Calu3 (cell line): ENCODE data around the gene EGFR. TPM values are rescaled to one million over a fixed set of nuclear protein-coding genes. Genes with fewer than 3 reads are reported as not detected.

Experiments
- BruUV-seq: library from RNA; stranded (reverse); fragments of 400-500 nt; replicated peaks from 2 replicates; lab custom pipeline; 2021; lab: Mats Ljungman, UMichigan
- CTCF ChIA-PET: fragments of 300-600 bp; sonication (Branson Sonifier 250); formaldehyde crosslinking; loops from one replicate; lab custom pipeline; 2022; ENCODE audit warnings: antibody characterized with exemption; lab: Charles Lee
- DNase-seq: peaks from one replicate; pipeline ENCODE4 v3.0.0; 2022
- H3K27ac Mint-ChIP-seq: one replicate; pipeline ENCODE4 v1.8.0; 2022; ENCODE audit warnings: mixed read lengths; ENCODE audit not compliant: unreplicated experiment
- H3K27me3 Mint-ChIP-seq: one replicate; pipeline ENCODE4 v1.8.0; 2022; ENCODE audit warnings: mixed read lengths; ENCODE audit not compliant: unreplicated experiment
- H3K36me3 Mint-ChIP-seq: one replicate; pipeline ENCODE4 v1.8.0; 2022; ENCODE audit warnings: mild to moderate bottlenecking, moderate library complexity, mixed read lengths; ENCODE audit not compliant: insufficient read depth, unreplicated experiment
- H3K4me1 Mint-ChIP-seq: one replicate; pipeline ENCODE4 v1.8.0; 2022; ENCODE audit warnings: mild to moderate bottlenecking, low read depth, mixed read lengths; ENCODE audit not compliant: unreplicated experiment
- H3K4me3 Mint-ChIP-seq: one replicate; pipeline ENCODE4 v1.8.0; 2022; ENCODE audit warnings: mild to moderate bottlenecking, low read depth, moderate library complexity, mixed read lengths; ENCODE audit not compliant: unreplicated experiment
- H3K9me3 Mint-ChIP-seq: one replicate; pipeline ENCODE4 v1.8.0; 2022; ENCODE audit warnings: low read depth, mixed read lengths; ENCODE audit not compliant: unreplicated experiment
- CTCF ChIP-seq: fragments of 200-600 bp; IDR thresholded peaks from one replicate; pipeline ENCODE4 v1.8.0; 2022; ENCODE audit warnings: antibody characterized with exemption; ENCODE audit not compliant: unreplicated experiment
- intact Hi-C: fragments of 100-400 bp; cut with micrococcal nuclease; formaldehyde crosslinking; loops from one replicate; pipeline ENCODE4 v1.10.0; 2022; ENCODE audit not compliant: unreplicated experiment
- total RNA-seq: library from RNA; stranded (reverse); gene quantifications from 2 replicates; pipeline ENCODE4 v1.2.3, GENCODE V29; 2022

The EGFR gene
- total RNA-seq, 1 experiment from 2014 or later = 87.4 TPM

- no peak for DNase-seq
- Mint-ChIP-seq H3K36me3 (peaks cover 14% of the 10 kb centered on the region), H3K27ac (no peak overlapping the region), H3K9me3 (no peaks in the 10 kb centered on the region), H3K4me3 (no peak overlapping the region), H3K4me1 (no peaks in the 10 kb centered on the region), H3K27me3 (no peaks in the 10 kb centered on the region)
- intact Hi-C loops = no loop called here
- CTCF ChIA-PET = interaction anchor here (1.4 kb wide), 1 partner anchor 77 kb away, joined by 3 read pairs; no protein-coding TSS in a partner anchor
- no peak for TF ChIP-seq CTCF
- no TSS peak for BruUV-seq
Measured at GRCh38 chr7:55177589-55178261, 158.9 kb downstream of the EGFR start.

GRCh38 chr7:55178292-55178862 lies 159.6 kb downstream of the EGFR start:
- CTCF ChIA-PET = no interaction called here
- no peak overlapping the region for H3K27ac Mint-ChIP-seq
- no peaks in the 10 kb centered on the region for H3K9me3 Mint-ChIP-seq
- no peak for DNase-seq
- no peaks in the 10 kb centered on the region for H3K4me1 Mint-ChIP-seq
- intact Hi-C loops = no loop called here
- BruUV-seq = no TSS peak
- peaks cover 18% of the 10 kb centered on the region for H3K36me3 Mint-ChIP-seq
- TF ChIP-seq CTCF = no peak
- H3K27me3 Mint-ChIP-seq = no peaks in the 10 kb centered on the region
- no peak overlapping the region for H3K4me3 Mint-ChIP-seq

- no peak overlapping the region for H3K4me3 Mint-ChIP-seq
- H3K27ac Mint-ChIP-seq = no peak overlapping the region
- H3K27me3 Mint-ChIP-seq = no peaks in the 10 kb centered on the region
- H3K9me3 Mint-ChIP-seq = no peaks in the 10 kb centered on the region
- no TSS peak for BruUV-seq
- H3K4me1 Mint-ChIP-seq = no peaks in the 10 kb centered on the region
- H3K36me3 Mint-ChIP-seq = peaks cover 18% of the 10 kb centered on the region
- CTCF ChIA-PET = no interaction called here
- DNase-seq = no peak
- TF ChIP-seq CTCF = no peak
- intact Hi-C loops = no loop called here
Measured at GRCh38 chr7:55178863-55179773, 160.3 kb downstream of the EGFR start.

GRCh38 chr7:55179931-55180682 lies 161.3 kb downstream of the EGFR start:
- BruUV-seq = no TSS peak
- peaks cover 18% of the 10 kb centered on the region for H3K36me3 Mint-ChIP-seq
- H3K9me3 Mint-ChIP-seq = no peaks in the 10 kb centered on the region
- H3K27ac Mint-ChIP-seq = no peak overlapping the region
- CTCF ChIA-PET = interaction anchor here (0.6 kb wide), 1 partner anchor 240 kb away, joined by 3 read pairs; no protein-coding TSS in a partner anchor
- intact Hi-C loops = no loop called here
- no peak for DNase-seq
- H3K4me1 Mint-ChIP-seq = no peaks in the 10 kb centered on the region
- no peak for TF ChIP-seq CTCF
- no peaks in the 10 kb centered on the region for H3K27me3 Mint-ChIP-seq
- no peak overlapping the region for H3K4me3 Mint-ChIP-seq
